ENCODE results near the gene CHL1.

GRCh38 chr3:403826-404225 is 207.3 kb downstream of the CHL1 start:
- TF ChIP-seq, protein P1, sequence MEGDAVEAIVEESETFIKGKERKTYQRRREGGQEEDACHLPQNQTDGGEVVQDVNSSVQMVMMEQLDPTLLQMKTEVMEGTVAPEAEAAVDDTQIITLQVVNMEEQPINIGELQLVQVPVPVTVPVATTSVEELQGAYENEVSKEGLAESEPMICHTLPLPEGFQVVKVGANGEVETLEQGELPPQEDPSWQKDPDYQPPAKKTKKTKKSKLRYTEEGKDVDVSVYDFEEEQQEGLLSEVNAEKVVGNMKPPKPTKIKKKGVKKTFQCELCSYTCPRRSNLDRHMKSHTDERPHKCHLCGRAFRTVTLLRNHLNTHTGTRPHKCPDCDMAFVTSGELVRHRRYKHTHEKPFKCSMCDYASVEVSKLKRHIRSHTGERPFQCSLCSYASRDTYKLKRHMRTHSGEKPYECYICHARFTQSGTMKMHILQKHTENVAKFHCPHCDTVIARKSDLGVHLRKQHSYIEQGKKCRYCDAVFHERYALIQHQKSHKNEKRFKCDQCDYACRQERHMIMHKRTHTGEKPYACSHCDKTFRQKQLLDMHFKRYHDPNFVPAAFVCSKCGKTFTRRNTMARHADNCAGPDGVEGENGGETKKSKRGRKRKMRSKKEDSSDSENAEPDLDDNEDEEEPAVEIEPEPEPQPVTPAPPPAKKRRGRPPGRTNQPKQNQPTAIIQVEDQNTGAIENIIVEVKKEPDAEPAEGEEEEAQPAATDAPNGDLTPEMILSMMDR (IDR thresholded peaks at IDR 0.05), result no peak
- TF ChIP-seq EZH2 (IDR thresholded peaks at IDR 0.05; ENCODE audit: borderline replicate concordance, insufficient read depth, low read depth, low read length, poor library complexity, severe bottlenecking), result no peak
